CD8-positive, alpha-beta memory T cell (primary cell): ENCODE measurements around the gene RPS2. TPM values are rescaled to one million over a fixed set of nuclear protein-coding genes. Genes with fewer than 3 reads are reported as not detected.

Source experiments
- CTCF ChIA-PET: fragments of 350-600 bp; sonication (Branson Sonifier 250); formaldehyde crosslinking; loops from one replicate; lab custom pipeline; 2021; ENCODE audit warnings: antibody characterized with exemption; lab: Charles Lee
- POLR2A ChIA-PET: fragments of 350-600 bp; sonication (Branson Sonifier 250); formaldehyde crosslinking; loops from one replicate; lab custom pipeline; 2021; ENCODE audit warnings: antibody characterized with exemption; lab: Charles Lee
- DNase-seq, 5 donors: peaks; one replicate each; pipeline versions ENCODE4 v3.0.0 to v3.0.0-alpha.2; 2020 to 2022; ENCODE audit warnings: mixed read lengths in 1 of 5
- H3K27ac ChIP-seq: one replicate; pipeline ENCODE4 v1.7.0; 2013; ENCODE audit warnings: low read depth, mild to moderate bottlenecking, low read length, moderate library complexity
- H3K27me3 ChIP-seq: 2 replicates; pipeline ENCODE4 v1.7.0; 2013; ENCODE audit warnings: low read length, mild to moderate bottlenecking; ENCODE audit not compliant: insufficient read depth, poor library complexity, severe bottlenecking
- H3K36me3 ChIP-seq: 2 replicates; pipeline ENCODE4 v1.7.0; 2013; ENCODE audit warnings: mild to moderate bottlenecking, low read length, moderate library complexity; ENCODE audit not compliant: insufficient read depth
- H3K4me1 ChIP-seq: 2 replicates; pipeline ENCODE4 v1.7.0; 2013; ENCODE audit warnings: mild to moderate bottlenecking, low read length, moderate library complexity; ENCODE audit not compliant: insufficient read depth
- H3K4me3 ChIP-seq: 2 replicates; pipeline ENCODE4 v1.7.0; 2013; ENCODE audit warnings: mild to moderate bottlenecking, low read length
- H3K9me3 ChIP-seq: 2 replicates; pipeline ENCODE4 v1.7.0; 2013; ENCODE audit warnings: mild to moderate bottlenecking, low read length
- H3K27ac Mint-ChIP-seq, 8 donors: one replicate each; pipeline ENCODE4 v1.8.0; 2020 to 2021; ENCODE audit warnings: mixed read lengths in 8 of 8, mild to moderate bottlenecking in 6 of 8, inconsistent platforms in 3 of 8, moderate library complexity in 3 of 8
- H3K27me3 Mint-ChIP-seq, 2 donors: one replicate each; pipeline ENCODE4 v1.8.0; 2020 to 2021; ENCODE audit warnings: mixed read lengths in 2 of 2, mild to moderate bottlenecking in 1 of 2, moderate library complexity in 1 of 2
- H3K36me3 Mint-ChIP-seq, 3 donors: one replicate each; pipeline ENCODE4 v1.8.0; 2020 to 2021; ENCODE audit warnings: mixed read lengths in 3 of 3, inconsistent platforms in 1 of 3, mild to moderate bottlenecking in 1 of 3
- H3K4me1 Mint-ChIP-seq, 3 donors: one replicate each; pipeline ENCODE4 v1.8.0; 2020 to 2021; ENCODE audit warnings: mixed read lengths in 3 of 3, inconsistent platforms in 1 of 3, mild to moderate bottlenecking in 1 of 3
- H3K4me3 Mint-ChIP-seq, 7 donors: one replicate each; pipeline ENCODE4 v1.8.0; 2020 to 2021; ENCODE audit warnings: mixed read lengths in 7 of 7, mild to moderate bottlenecking in 6 of 7, moderate library complexity in 4 of 7, inconsistent platforms in 2 of 7
- H3K9me3 Mint-ChIP-seq, 5 donors: one replicate each; pipeline ENCODE4 v1.8.0; 2020 to 2022; ENCODE audit warnings: mixed read lengths in 5 of 5, mild to moderate bottlenecking in 3 of 5, moderate library complexity in 2 of 5, inconsistent platforms in 1 of 5
- polyA plus RNA-seq: library from polyadenylated mRNA; unstranded; fragments of 300-500 nt; fragmentation: Illumina TruSeq; gene quantifications from one replicate; pipeline ENCODE4 v1.2.3, GENCODE V29; 2021
- total RNA-seq, 2 experiments: library from RNA; stranded (reverse); gene quantifications; one replicate each; pipeline ENCODE4 v1.2.3, GENCODE V29; 2021

The RPS2 gene
- total and polyA plus RNA-seq, 3 experiments from 2014 or later, result 5,023 to 5,213 (median 5,049) TPM

GRCh38 chr16:1917056-1917664, 47.5 kb downstream of the RPS2 start:
- Histone ChIP-seq H3K27me3 (peaks cover 17% of the 10 kb centered on the region), H3K4me3 (no peak overlapping the region), H3K4me1 (no peaks in the 10 kb centered on the region), H3K27ac (no peak overlapping the region), H3K9me3 (no peaks in the 10 kb centered on the region), H3K36me3 (no peaks in the 10 kb centered on the region)
- POLR2A ChIA-PET, result no interaction called here
- Mint-ChIP-seq H3K9me3 (no peaks in the 10 kb centered on the region), H3K4me3 (no peak overlapping the region), H3K27ac (no peak overlapping the region), H3K27me3 (peaks cover 26 to 52% of the 10 kb centered on the region in 2 donors), H3K36me3 (no peaks in the 10 kb centered on the region), H3K4me1 (no peaks in the 10 kb centered on the region)
- no peak for DNase-seq
- CTCF ChIA-PET, result no interaction called here

GRCh38 chr16:1916640-1916990, 48.0 kb downstream of the RPS2 start:
- ChIA-PET CTCF (no interaction called here), POLR2A (no interaction called here)
- peaks cover 17% of the 10 kb centered on the region for H3K27me3 ChIP-seq

DNA sequence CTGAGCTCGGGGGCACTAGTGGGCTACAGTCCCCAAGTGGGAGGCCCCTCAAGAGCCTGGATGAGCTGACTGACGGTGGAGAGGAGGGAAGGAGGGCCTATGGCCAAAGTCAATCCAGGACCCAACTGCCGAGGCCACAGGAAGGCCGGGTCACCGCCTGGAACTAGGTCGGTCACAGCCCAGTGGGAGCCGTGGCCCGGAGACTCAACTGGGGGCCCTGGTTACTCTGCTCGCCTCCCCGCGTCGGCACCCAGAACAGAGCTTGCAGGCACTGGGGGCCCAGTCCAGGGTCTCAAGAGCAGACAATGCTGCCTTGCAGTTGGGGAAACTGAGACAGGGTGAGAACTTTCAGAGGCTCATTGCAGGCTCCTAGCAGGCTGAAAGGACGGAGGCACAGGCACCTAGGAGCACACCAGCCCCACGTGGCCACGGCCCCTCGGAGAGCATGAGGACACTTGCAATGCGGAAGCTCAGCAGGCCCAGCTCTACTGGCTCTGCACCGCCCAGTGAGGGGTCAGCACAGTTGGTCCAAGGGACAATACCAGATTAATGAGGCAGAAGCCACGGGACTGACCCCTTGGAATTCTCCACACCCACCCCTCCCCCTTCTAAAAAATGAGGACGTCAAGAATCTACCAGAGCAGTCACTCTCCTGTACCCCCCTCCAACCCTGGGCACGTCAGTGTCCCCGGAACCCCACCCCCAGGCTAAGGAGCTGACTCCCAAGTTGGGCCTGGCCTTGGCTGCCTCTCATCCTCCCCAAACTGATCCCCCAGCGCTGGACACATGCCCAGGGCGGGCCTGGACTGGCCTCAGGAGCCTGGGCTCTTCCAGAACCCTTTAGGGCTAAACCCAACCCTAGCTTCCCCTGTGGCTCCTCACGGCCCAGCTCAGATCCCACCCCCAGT, 48.6 kb downstream of the RPS2 start:
- Mint-ChIP-seq H3K27ac (no peak overlapping the region), H3K4me3 (no peak overlapping the region), H3K9me3 (no peaks in the 10 kb centered on the region), H3K27me3 (peaks cover 16 to 45% of the 10 kb centered on the region in 2 donors), H3K36me3 (no peaks in the 10 kb centered on the region), H3K4me1 (no peaks in the 10 kb centered on the region)
- H3K27ac ChIP-seq, result no peak overlapping the region
- H3K4me1 ChIP-seq, result no peaks in the 10 kb centered on the region
- H3K4me3 ChIP-seq, result no peak overlapping the region
- H3K9me3 ChIP-seq, result no peaks in the 10 kb centered on the region
- no peak for DNase-seq
- H3K27me3 ChIP-seq, result peaks cover 13% of the 10 kb centered on the region
- CTCF ChIA-PET, result no interaction called here
- POLR2A ChIA-PET, result no interaction called here
- H3K36me3 ChIP-seq, result no peaks in the 10 kb centered on the region

More at GRCh38 chr16:1916640-1916990, 48.0 kb downstream of the RPS2 start:
- no peaks in the 10 kb centered on the region for H3K4me1 Mint-ChIP-seq
- no peak overlapping the region for H3K27ac Mint-ChIP-seq
- Histone ChIP-seq H3K4me3 (no peak overlapping the region), H3K36me3 (no peaks in the 10 kb centered on the region), H3K9me3 (no peaks in the 10 kb centered on the region), H3K27ac (no peak overlapping the region), H3K4me1 (no peaks in the 10 kb centered on the region)
- DNase-seq, result no peak
- no peaks in the 10 kb centered on the region for H3K9me3 Mint-ChIP-seq
- no peak overlapping the region for H3K4me3 Mint-ChIP-seq
- peaks cover 22 to 52% of the 10 kb centered on the region in 2 donors for H3K27me3 Mint-ChIP-seq
- no peaks in the 10 kb centered on the region for H3K36me3 Mint-ChIP-seq

- no peak overlapping the region for H3K4me3 Mint-ChIP-seq
- Histone ChIP-seq H3K36me3 (no peaks in the 10 kb centered on the region), H3K4me3 (no peak overlapping the region), H3K27ac (no peak overlapping the region), H3K4me1 (no peaks in the 10 kb centered on the region), H3K27me3 (peaks cover 6% of the 10 kb centered on the region), H3K9me3 (no peaks in the 10 kb centered on the region)
- POLR2A ChIA-PET, result no interaction called here
- no peaks in the 10 kb centered on the region for H3K36me3 Mint-ChIP-seq
- no peaks in the 10 kb centered on the region for H3K4me1 Mint-ChIP-seq
- H3K27me3 Mint-ChIP-seq, result peaks cover 9 to 37% of the 10 kb centered on the region in 2 donors
- H3K9me3 Mint-ChIP-seq, result no peaks in the 10 kb centered on the region
- CTCF ChIA-PET, result no interaction called here
- no peak overlapping the region for H3K27ac Mint-ChIP-seq
- DNase-seq, result no peak
Measured at GRCh38 chr16:1914988-1915387, 49.6 kb downstream of the RPS2 start.

DNA sequence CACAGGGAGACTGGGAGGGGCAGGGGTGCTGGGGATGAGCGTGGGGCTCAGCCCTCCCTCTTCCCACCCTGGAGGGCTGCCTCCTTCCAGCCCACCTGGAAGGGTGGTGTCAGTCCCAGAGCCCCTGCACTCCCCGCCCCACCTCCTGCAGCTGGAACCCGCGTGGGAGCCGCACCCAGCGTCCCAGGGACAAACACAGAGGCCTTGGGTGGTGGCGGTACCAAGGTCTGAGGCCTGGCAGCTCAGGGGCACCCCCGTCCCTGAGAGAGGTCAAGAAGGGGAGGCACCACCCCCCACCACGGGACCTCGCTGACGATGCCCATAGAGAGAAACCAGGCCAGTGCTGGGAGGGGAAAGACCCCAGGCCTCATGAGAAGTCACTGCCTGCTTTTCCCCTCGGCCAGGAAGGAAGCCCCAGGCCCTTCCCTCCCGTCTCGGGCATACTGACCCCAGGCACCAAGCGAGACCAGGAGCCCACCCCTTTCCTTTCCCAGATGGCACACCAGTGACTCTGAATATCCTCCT, 50.5 kb downstream of the RPS2 start:
- POLR2A ChIA-PET, result no interaction called here
- H3K27ac ChIP-seq, result no peak overlapping the region
- Mint-ChIP-seq H3K4me1 (no peaks in the 10 kb centered on the region), H3K4me3 (no peak overlapping the region), H3K27me3 (peaks cover 9 to 34% of the 10 kb centered on the region in 2 donors), H3K9me3 (no peaks in the 10 kb centered on the region), H3K36me3 (no peaks in the 10 kb centered on the region), H3K27ac (no peak overlapping the region)
- H3K27me3 ChIP-seq, result peaks cover 4% of the 10 kb centered on the region
- H3K36me3 ChIP-seq, result no peaks in the 10 kb centered on the region
- no peak overlapping the region for H3K4me3 ChIP-seq
- no peaks in the 10 kb centered on the region for H3K4me1 ChIP-seq
- CTCF ChIA-PET, result no interaction called here
- DNase-seq, result no peak
- no peaks in the 10 kb centered on the region for H3K9me3 ChIP-seq

DNA sequence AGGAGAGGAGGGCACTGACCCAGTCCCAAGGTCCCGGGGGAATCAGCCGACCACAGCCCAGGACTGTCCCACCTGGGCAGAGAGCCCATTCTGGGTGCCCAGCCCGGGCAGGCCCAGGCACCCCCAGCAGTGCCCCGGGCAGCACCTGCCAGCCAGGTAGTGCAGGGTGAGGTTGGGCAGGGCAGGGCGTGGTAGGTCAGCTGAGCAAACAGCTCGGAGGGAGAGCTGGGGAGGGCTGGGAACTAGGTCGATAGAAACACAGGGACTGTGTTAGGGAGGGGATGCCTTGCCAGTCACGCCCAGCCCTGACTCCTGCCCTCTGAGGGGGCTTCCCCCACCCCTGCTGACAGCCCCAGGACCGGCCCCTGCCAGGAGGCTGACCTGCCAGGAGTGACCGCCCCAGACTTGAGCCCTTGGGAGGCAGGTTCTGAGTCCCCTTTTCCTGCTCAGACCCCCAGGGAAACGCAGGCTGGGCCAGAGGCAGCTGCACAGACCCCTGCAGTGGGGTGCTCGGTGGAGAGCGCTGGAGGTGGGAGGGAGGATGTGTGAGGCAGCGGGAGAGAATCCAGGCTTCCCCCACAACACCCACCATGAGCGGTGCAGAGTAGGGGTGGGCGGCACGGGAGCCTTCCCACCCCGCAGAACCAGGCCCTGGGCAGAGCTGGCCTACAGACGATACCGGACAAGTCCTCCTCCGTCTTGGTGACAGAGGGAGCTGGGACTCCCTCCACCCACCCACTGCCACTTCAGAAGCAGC, 51.1 kb downstream of the RPS2 start:
- Mint-ChIP-seq H3K36me3 (no peaks in the 10 kb centered on the region), H3K4me3 (no peak overlapping the region), H3K9me3 (no peaks in the 10 kb centered on the region), H3K4me1 (no peaks in the 10 kb centered on the region), H3K27ac (no peak overlapping the region), H3K27me3 (peaks cover 12 to 34% of the 10 kb centered on the region in 2 donors)
- Histone ChIP-seq H3K27ac (no peak overlapping the region), H3K4me1 (no peaks in the 10 kb centered on the region), H3K27me3 (no peaks in the 10 kb centered on the region), H3K4me3 (no peak overlapping the region), H3K36me3 (no peaks in the 10 kb centered on the region), H3K9me3 (no peaks in the 10 kb centered on the region)
- POLR2A ChIA-PET, result no interaction called here
- CTCF ChIA-PET, result no interaction called here
- DNase-seq, result no peak

GRCh38 chr16:1912215-1912543, 52.4 kb downstream of the RPS2 start:
- Mint-ChIP-seq H3K27me3 (peaks cover 12 to 37% of the 10 kb centered on the region in 2 donors), H3K36me3 (no peaks in the 10 kb centered on the region), H3K27ac (no peak overlapping the region), H3K4me1 (no peaks in the 10 kb centered on the region), H3K4me3 (no peak overlapping the region), H3K9me3 (no peaks in the 10 kb centered on the region)
- H3K4me3 ChIP-seq, result no peak overlapping the region
- H3K27me3 ChIP-seq, result no peaks in the 10 kb centered on the region
- no peaks in the 10 kb centered on the region for H3K4me1 ChIP-seq
- no peak overlapping the region for H3K27ac ChIP-seq
- CTCF ChIA-PET, result no interaction called here
- POLR2A ChIA-PET, result no interaction called here
- DNase-seq, result no peak
- no peaks in the 10 kb centered on the region for H3K9me3 ChIP-seq
- no peaks in the 10 kb centered on the region for H3K36me3 ChIP-seq
